Trophoblast cell (in vitro differentiated cells and primary cell): ENCODE measurements around the gene NDST1.

Experiments used
- DNase-seq, 2 donors: peaks; one replicate each; pipeline ENCODE4 v3.0.0-alpha.2; 2016
- H2AFZ ChIP-seq: 2 replicates; pipeline ENCODE4 v1.6.1; 2013; ENCODE audit warnings: low read length, moderate library complexity, mild to moderate bottlenecking; ENCODE audit not compliant: insufficient read depth, poor library complexity
- H2AK5ac ChIP-seq: 2 replicates; pipeline ENCODE4 v1.6.1; 2013; ENCODE audit warnings: mild to moderate bottlenecking, low read length
- H2BK120ac ChIP-seq: 2 replicates; pipeline ENCODE4 v1.6.1; 2013; ENCODE audit warnings: low read length, mild to moderate bottlenecking, moderate library complexity; ENCODE audit not compliant: insufficient read depth, poor library complexity
- H2BK12ac ChIP-seq: 2 replicates; pipeline ENCODE4 v1.6.1; 2013; ENCODE audit warnings: mild to moderate bottlenecking, low read length, moderate library complexity
- H2BK5ac ChIP-seq: 2 replicates; pipeline ENCODE4 v1.6.1; 2013; ENCODE audit warnings: low read length, low read depth, moderate library complexity, mild to moderate bottlenecking; ENCODE audit not compliant: poor library complexity
- H3K14ac ChIP-seq: 2 replicates; pipeline ENCODE4 v1.6.1; 2013; ENCODE audit warnings: mild to moderate bottlenecking, low read length
- H3K18ac ChIP-seq: 2 replicates; pipeline ENCODE4 v1.6.1; 2013; ENCODE audit warnings: mild to moderate bottlenecking, low read length
- H3K23ac ChIP-seq: 2 replicates; pipeline ENCODE4 v1.6.1; 2013; ENCODE audit warnings: low read length
- H3K27ac ChIP-seq: 2 replicates; pipeline ENCODE4 v1.5.1; 2013; ENCODE audit warnings: low read depth, mild to moderate bottlenecking, inconsistent platforms, low read length, moderate library complexity
- H3K27me3 ChIP-seq: 2 replicates; pipeline ENCODE4 v1.6.1; 2013; ENCODE audit warnings: inconsistent platforms, mild to moderate bottlenecking, low read length, moderate library complexity; ENCODE audit not compliant: insufficient read depth
- H3K36me3 ChIP-seq, 2 experiments: 1 replicate in 1 of 2; 2 replicates in 1 of 2; pipeline ENCODE4 v1.6.1; 2013; ENCODE audit warnings: low read length in 2 of 2, mild to moderate bottlenecking in 2 of 2, moderate library complexity in 1 of 2; ENCODE audit not compliant: insufficient read depth in 2 of 2, control insufficient read depth in 1 of 2
- H3K4ac ChIP-seq: 2 replicates; pipeline ENCODE4 v1.6.1; 2013; ENCODE audit warnings: low read depth, mild to moderate bottlenecking, low read length, moderate library complexity
- H3K4me1 ChIP-seq, 2 experiments: 1 replicate in 1 of 2; 2 replicates in 1 of 2; pipeline ENCODE4 v1.6.1; 2013; ENCODE audit warnings: low read length in 2 of 2, mild to moderate bottlenecking in 2 of 2, moderate library complexity in 1 of 2; ENCODE audit not compliant: insufficient read depth in 2 of 2, control insufficient read depth in 1 of 2
- H3K4me2 ChIP-seq: 2 replicates; pipeline ENCODE4 v1.6.1; 2013; ENCODE audit warnings: inconsistent platforms, mild to moderate bottlenecking, low read length, moderate library complexity
- H3K4me3 ChIP-seq: 2 replicates; pipeline ENCODE4 v1.5.1; 2013; ENCODE audit warnings: mild to moderate bottlenecking, low read depth, low read length, inconsistent platforms
- H3K79me1 ChIP-seq: one replicate; pipeline ENCODE4 v1.6.1; 2013; ENCODE audit warnings: low read length
- H3K79me2 ChIP-seq: 2 replicates; pipeline ENCODE4 v1.6.1; 2013; ENCODE audit warnings: low read length, mild to moderate bottlenecking; ENCODE audit not compliant: control insufficient read depth, insufficient read depth, poor library complexity
- H3K9ac ChIP-seq: 2 replicates; pipeline ENCODE4 v1.6.1; 2013; ENCODE audit warnings: mild to moderate bottlenecking, low read length
- H3K9me3 ChIP-seq: 2 replicates; pipeline ENCODE4 v1.6.1; 2013; ENCODE audit warnings: low read depth, mild to moderate bottlenecking, control low read depth, inconsistent platforms, low read length; ENCODE audit not compliant: insufficient read depth
- H4K12ac ChIP-seq: 2 replicates; pipeline ENCODE4 v1.6.1; 2013; ENCODE audit warnings: low read depth, mild to moderate bottlenecking, low read length, moderate library complexity
- H4K8ac ChIP-seq: 2 replicates; pipeline ENCODE4 v1.6.1; 2013; ENCODE audit warnings: low read depth, mild to moderate bottlenecking, low read length, moderate library complexity
- H4K91ac ChIP-seq: one replicate; pipeline ENCODE4 v1.6.1; 2013; ENCODE audit warnings: low read depth, mild to moderate bottlenecking, low read length, moderate library complexity
- WGBS: extraction: QIAGEN DNeasy Blood & Tissue Kit; methylation state at CpG from one replicate; pipeline ENCODE4 v1.1.7; 2013; ENCODE audit warnings: missing lambda C conversion rate; ENCODE audit not compliant: insufficient read length, insufficient coverage; ENCODE audit errors: extremely low coverage; 5-methylcytosine and 5-hydroxymethylcytosine counted together

NDST1 gene

DNA sequence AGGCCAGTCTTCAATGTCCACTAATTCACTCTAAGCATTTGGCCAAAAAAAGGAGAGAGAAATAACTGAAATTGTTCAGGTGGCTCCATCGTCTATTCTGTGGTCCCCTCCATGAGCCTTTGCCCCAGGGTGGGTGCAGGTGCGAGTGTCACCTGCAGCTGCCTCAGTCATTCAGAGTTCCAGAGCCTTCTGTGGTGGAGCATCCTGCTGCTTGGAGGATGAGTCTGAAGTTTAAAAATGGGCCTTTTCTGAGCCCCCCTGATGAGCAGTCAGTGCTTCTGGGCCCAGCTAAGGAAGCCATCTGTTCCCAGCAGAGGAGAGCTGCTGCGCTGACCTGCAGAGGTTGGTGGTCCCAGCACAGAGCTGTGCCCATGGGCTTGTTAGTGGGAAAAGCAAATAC is 48.2 kb downstream of the NDST1 start:
- H3K4me2 ChIP-seq = no peak overlapping the region
- H3K4ac ChIP-seq = no peak overlapping the region
- no peaks in the 10 kb centered on the region for H3K79me1 ChIP-seq
- no peaks in the 10 kb centered on the region for H3K27me3 ChIP-seq
- no peak overlapping the region for H2BK120ac ChIP-seq
- WGBS = no CpG with 5 or more reads among the region's 3 CpGs
- no peak overlapping the region for H4K12ac ChIP-seq
- no peak overlapping the region for H4K8ac ChIP-seq
- no peak overlapping the region for H3K23ac ChIP-seq
- no peak overlapping the region for H3K14ac ChIP-seq
- H3K9ac ChIP-seq = no peak overlapping the region
- peaks cover 3% of the 10 kb centered on the region for H3K9me3 ChIP-seq
- no peak overlapping the region for H3K27ac ChIP-seq
- H3K36me3 ChIP-seq = peaks cover 59 to 73% of the 10 kb centered on the region in 2 experiments
- H3K4me1 ChIP-seq = peaks cover 4 to 5% of the 10 kb centered on the region in 2 experiments
- H2AK5ac ChIP-seq = no peak overlapping the region
- no peak overlapping the region for H2AFZ ChIP-seq
- no peak overlapping the region for H2BK5ac ChIP-seq
- no peak overlapping the region for H4K91ac ChIP-seq
- H3K79me2 ChIP-seq = no peaks in the 10 kb centered on the region
- H3K18ac ChIP-seq = no peak overlapping the region
- H2BK12ac ChIP-seq = no peak overlapping the region
- no peak overlapping the region for H3K4me3 ChIP-seq
- DNase-seq = no peak

DNA sequence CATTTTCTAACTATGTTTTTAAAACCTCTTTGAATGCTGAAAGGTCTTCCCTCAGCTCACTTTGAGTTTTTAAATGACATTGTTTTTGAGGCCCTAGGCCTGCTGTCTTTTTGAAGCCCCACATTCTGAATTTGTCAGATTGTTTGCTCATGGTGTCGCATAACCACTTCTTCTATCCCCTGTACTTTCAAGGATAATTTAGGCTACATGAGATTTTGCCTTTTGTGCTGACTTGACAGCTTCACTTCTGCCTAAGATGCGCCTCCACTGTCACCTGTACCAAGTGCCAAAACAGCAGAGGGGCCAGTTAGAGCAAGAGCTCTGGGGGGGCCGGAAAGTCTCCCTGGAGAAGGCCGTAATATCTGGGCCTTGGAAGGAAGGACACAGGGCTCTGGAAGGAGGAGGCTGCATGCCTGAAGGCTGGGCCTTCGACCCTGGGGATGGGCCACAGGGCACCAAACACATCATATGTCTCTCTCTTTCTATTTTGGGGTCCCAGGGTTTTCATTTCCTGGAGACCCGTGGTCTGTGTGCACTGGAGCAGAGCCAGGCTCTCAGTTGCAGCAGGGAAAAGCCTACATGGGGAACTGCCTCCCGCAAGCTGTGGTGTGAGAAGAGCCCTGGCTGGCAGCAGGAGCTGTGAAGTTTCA is 49.1 kb downstream of the NDST1 start:
- DNase-seq = no peak
- Histone ChIP-seq H3K27me3 (no peaks in the 10 kb centered on the region), H3K4me2 (no peak overlapping the region), H4K8ac (no peak overlapping the region), H2BK12ac (no peak overlapping the region), H2BK5ac (no peak overlapping the region), H3K79me2 (no peaks in the 10 kb centered on the region), H3K9me3 (peaks cover 3% of the 10 kb centered on the region), H4K12ac (no peak overlapping the region), H3K36me3 (peaks cover 51 to 67% of the 10 kb centered on the region in 2 experiments), H3K4me3 (no peak overlapping the region), H2AK5ac (no peak overlapping the region), H3K9ac (no peak overlapping the region), H3K27ac (no peak overlapping the region), H3K23ac (no peak overlapping the region), H3K79me1 (peaks cover 4% of the 10 kb centered on the region), H2BK120ac (no peak overlapping the region), H3K14ac (no peak overlapping the region), H3K18ac (no peak overlapping the region), H3K4ac (no peak overlapping the region), H2AFZ (no peak overlapping the region), H4K91ac (no peak overlapping the region), H3K4me1 (peaks cover 7% of the 10 kb centered on the region in 2 experiments)
- WGBS = no CpG with 5 or more reads among the region's 7 CpGs

DNA sequence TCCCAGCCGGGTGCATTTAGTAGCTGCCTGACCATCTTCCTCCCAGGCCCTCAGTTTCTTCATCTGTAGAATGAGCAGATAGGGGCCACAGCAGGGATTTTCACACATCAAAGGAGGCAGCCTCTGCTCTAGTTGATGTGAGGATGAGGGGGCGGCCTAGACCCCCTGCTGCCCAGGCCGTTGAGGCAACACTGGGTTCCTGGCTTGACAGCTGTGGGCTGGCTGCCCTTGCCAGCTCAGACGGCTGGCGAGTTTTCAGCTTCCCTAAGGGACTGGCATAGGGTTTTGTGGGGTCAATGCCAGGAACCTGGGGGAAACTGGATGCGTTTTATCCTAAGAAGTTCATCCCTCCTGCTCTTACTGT is 49.6 kb downstream of the NDST1 start:
- no peak for DNase-seq
- no peak overlapping the region for H3K4me3 ChIP-seq
- no peak overlapping the region for H2AK5ac ChIP-seq
- no peaks in the 10 kb centered on the region for H3K27me3 ChIP-seq
- no peak overlapping the region for H3K4me2 ChIP-seq
- H3K79me2 ChIP-seq = no peaks in the 10 kb centered on the region
- H3K36me3 ChIP-seq = peaks cover 48 to 63% of the 10 kb centered on the region in 2 experiments
- H2AFZ ChIP-seq = no peak overlapping the region
- no peak overlapping the region for H2BK120ac ChIP-seq
- no peak overlapping the region for H3K4ac ChIP-seq
- no peak overlapping the region for H2BK12ac ChIP-seq
- H3K79me1 ChIP-seq = peaks cover 9% of the 10 kb centered on the region
- H4K91ac ChIP-seq = no peak overlapping the region
- H2BK5ac ChIP-seq = no peak overlapping the region
- H3K4me1 ChIP-seq = peaks cover 7 to 9% of the 10 kb centered on the region in 2 experiments
- WGBS = no CpG with 5 or more reads among the region's 6 CpGs
- no peak overlapping the region for H3K18ac ChIP-seq
- H3K9me3 ChIP-seq = peaks cover 3% of the 10 kb centered on the region
- H3K9ac ChIP-seq = no peak overlapping the region
- no peak overlapping the region for H4K8ac ChIP-seq
- H4K12ac ChIP-seq = peak overlapping the region; percentile 45
- H3K14ac ChIP-seq = no peak overlapping the region
- H3K27ac ChIP-seq = no peak overlapping the region
- no peak overlapping the region for H3K23ac ChIP-seq

DNA sequence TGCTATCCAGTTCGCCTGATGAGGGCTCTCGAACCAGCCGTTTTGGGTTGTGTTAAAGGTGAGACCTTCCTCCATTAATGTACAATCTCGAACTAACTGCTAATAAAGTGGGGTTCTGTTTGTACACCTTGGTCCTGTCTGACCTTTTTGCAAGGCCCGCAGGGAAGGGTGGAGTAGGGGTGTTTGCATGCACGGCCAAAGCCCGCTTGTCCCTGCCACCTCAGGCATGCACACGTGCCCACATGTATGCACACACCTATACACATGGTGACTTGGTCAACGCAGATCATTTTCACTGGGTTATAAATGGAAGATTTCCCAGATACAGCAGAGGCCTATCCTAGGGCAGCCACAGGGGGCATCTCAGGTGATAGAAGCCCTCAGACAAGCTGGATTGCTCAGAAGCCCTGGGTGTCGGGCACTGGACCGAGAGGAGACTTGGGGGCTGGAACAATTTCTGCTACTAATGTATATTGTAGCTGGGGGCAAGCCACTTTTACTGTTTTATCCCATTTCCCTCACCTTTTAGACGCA is 50.2 kb downstream of the NDST1 start:
- Histone ChIP-seq H2BK120ac (no peak overlapping the region), H2AK5ac (no peak overlapping the region), H2BK12ac (no peak overlapping the region), H3K4me2 (no peak overlapping the region), H3K14ac (no peak overlapping the region), H3K23ac (no peak overlapping the region), H3K9ac (no peak overlapping the region), H4K12ac (no peak overlapping the region), H3K27me3 (no peaks in the 10 kb centered on the region), H3K79me1 (peaks cover 11% of the 10 kb centered on the region), H3K18ac (no peak overlapping the region), H3K27ac (no peak overlapping the region), H4K91ac (no peak overlapping the region), H3K79me2 (no peaks in the 10 kb centered on the region), H3K4ac (no peak overlapping the region), H3K9me3 (peaks cover 3% of the 10 kb centered on the region), H2AFZ (no peak overlapping the region), H3K4me1 (peaks cover 7 to 9% of the 10 kb centered on the region in 2 experiments), H4K8ac (no peak overlapping the region), H3K4me3 (no peak overlapping the region), H2BK5ac (no peak overlapping the region), H3K36me3 (peaks cover 41 to 56% of the 10 kb centered on the region in 2 experiments)
- no peak for DNase-seq
- no CpG with 5 or more reads among the region's 12 CpGs for WGBS
